Ammon's horn (tissue), 1 donor: ENCODE results near the gene PGGHG.

ENCODE experiments used
- DNase-seq: peaks from one replicate; pipeline ENCODE4 v3.0.0-alpha.2; 2016; ENCODE audit warnings: low spot score

Gene PGGHG

DNA sequence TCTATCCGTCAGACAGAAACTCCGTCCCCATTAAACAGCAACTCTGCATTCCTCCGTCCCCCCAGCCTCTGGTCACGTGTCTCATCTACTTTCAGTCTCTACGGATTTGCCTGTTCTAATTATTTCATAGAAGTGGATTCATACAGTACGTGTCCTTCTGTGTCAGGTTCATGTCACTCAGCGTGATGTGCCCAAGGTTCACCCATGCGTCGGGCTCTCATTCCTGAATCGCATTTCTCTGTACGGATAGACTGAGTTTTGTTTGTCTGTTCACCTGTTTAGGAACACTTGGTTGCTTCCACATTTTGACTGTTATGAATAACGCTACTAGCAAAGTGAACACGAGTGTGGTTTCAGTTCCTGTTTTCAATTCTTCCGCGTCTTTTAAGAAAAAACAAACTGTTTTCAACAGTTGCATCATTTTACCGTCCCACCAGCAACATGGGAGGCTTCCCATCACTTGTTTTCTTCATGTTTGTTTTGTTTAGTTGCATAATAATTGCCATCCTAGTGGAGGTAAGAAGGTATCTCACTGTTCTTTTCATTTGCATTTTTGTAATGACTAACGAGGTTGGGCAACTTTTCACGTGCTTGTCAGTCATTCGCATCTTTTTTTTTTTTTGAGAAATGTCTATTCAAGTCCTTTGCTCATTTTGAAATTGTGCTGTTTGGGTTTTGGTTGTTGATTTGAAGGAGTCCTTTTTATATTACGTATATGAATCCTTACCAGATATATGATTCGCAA, 19.6 kb upstream of the PGGHG start:
- DNase-seq, result peak; percentile 51

DNA sequence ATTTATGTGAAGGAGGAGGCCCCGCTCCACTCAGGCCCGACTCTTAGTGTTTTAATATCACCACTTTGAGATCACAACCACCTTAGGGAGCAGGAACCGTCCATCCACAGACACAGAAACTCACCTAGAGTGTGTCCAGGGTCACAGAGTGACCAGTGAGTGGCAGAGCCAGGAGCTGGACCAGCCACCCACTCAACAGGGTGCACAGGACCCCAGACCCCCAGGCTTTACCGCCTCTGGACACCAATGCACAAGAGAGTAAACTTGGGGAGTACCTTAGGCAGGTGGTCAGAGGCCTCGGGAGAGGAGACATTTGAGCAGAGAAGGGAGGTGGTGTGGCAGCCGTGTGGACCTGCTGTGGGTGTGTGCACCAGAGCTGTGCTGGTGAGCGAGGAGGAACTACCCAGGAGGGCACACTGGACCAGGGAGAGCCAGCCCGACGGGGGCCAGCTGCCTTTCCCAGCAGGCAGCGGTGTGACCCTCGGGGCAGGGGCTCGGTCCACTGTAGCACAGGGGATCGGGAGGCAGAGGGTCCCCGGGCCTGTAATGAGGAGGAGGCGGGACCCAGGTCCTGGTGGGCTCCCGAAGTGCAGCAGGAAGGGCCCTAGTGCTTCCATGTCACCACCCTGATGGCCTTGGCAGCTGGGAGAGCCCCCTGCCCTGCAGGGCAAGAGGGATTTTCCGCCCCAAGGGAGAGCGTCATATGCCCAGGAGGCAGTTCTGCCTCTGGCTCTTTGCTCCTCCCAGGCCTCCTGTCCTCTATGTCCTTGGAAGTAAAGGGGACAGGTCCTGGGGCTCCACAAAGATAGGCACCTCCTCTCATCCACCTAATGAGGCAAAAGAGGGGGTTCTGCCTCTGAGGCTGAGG, 18.2 kb upstream of the PGGHG start:
- no peak for DNase-seq

DNA sequence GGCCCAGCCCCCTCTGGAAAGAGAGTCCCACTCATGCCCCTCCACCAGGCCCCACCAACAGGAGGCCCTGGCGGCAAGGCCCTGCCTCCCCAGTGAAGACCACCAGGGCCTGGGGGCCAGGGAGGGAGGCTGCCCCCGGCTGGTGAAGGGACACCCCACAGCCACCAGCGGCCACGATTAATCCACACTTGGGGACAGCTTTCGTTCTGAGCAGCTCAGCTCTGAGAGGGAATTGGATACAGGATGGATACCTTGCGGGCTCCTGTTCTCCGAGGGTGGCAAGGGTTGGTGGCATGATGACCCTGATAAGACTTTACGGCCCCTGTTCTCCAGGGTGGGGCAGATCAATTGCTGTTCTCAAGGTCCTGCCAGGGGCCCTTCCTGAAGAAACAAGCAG, 17.6 kb upstream of the PGGHG start:
- DNase-seq, result no peak

DNA sequence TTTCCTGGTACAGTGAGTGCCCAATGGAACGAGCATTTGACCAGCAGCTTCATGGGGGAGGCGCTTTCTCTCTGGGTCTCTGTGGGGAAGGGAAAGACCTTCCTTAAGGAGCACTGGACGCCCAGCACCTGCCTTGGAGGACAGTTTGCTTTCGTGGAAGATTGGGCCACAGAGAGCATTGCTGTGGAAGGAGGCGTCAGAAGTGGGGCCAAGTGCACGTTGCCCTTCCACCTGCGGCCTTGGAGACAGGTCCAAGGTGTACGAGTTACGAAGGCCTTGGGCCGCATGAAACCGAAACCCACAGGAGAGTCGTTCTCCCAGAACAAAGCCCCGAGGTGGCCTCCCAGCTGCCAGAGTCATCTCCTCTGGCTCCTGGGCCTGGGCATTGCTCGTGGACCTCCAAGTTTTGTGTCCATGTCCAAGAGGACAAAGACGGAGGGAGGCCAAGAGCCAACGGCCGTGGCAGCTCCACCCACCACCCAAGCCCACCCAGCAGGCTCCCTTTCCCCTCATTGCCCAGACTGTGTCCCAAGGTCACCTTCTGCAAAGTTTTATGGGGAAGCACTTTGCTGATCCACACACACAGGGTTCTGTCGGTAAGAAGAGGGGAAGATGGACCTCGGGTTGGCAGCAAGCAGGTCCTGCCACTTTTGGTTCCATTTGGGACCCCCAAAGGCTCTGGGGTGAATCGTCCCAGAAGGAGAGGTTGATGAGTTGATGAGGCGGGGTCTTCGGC, 16.6 kb upstream of the PGGHG start:
- no peak for DNase-seq

DNA sequence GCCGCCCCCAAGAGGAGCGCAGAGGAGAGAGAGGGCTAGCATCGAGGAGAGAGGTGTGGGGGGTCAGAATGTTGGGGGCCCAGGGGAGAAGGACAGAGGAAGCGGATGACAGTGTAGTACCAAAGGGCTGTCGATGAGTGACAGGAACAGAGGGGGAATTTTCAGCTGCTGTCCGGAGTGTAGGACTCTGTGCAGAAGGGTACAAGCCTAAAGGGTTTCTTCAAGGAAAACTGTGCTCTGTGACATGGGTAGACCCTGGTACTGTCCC, 16.1 kb upstream of the PGGHG start:
- DNase-seq, result no peak

DNA sequence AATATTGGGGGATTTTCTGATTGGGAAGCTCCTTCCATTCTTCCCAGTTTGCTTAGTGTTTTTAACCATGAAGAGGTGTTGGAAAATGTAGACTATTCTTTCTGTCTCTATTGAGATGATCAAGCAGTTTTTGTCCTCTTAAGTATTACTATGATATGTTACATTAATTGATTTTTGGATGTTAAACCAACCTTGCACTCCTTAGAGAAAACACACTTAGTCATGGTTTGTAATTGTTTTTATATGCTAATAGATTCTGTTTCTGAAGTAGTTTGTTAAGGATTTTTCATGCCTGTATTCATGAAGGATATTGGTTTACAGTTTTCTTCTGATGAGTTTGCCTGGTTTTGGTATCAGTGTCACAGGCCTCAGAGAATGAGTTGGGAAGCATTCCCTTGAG, 12.7 kb upstream of the PGGHG start:
- no peak for DNase-seq

DNA sequence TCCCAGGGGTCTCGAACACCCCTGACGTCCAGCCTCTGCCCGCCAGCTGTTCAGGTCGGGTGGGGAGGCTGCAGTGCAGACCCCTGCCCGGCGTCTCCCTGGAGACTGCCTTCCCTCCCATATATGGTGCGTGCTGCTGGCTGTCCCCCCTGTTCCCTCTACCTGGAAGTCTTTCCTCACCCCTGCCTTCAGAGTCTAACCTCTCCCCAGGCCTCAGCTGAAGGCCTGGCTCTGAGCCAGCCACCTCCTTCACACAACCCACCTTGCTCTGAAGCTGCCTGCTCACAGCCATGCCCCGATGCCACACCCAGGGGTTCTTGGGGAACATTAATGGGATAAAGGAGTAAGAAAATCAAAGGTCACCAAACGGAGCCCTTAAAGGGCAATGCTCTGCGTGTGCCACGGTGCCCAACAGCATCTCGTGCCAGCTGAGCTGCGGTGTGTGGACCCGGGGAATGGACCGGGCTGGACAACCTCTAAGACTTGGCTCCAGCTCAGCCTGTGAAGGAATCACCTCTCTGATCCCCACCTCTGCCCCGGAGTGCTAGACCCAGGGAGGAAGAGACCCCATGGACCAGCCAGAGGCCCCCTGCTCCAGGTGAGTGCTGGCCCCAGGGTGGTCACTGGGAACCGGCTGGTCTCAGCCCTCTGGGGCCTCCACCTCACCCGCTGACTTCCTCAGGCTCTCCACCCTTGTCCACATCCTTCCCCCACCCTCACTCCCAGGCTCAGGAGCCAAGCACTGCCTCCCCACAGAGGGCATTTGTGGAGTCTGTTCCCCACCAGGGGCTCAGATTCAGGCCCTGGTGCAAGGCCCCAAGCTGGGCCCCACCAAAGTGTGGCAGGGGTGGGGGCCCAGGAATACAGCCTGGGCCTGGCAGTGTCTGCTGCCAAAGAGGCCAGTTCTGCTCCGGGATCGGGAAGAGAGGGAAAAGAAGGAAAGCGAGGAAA, 10.7 kb upstream of the PGGHG start, which contains the start of gene NLRP6:
TSS of gene NLRP6 (plus strand) at position 407 of the 951 bp plus-strand sequence. CDS start at position 570, 163 bp downstream.
- DNase-seq, result no peak

DNA sequence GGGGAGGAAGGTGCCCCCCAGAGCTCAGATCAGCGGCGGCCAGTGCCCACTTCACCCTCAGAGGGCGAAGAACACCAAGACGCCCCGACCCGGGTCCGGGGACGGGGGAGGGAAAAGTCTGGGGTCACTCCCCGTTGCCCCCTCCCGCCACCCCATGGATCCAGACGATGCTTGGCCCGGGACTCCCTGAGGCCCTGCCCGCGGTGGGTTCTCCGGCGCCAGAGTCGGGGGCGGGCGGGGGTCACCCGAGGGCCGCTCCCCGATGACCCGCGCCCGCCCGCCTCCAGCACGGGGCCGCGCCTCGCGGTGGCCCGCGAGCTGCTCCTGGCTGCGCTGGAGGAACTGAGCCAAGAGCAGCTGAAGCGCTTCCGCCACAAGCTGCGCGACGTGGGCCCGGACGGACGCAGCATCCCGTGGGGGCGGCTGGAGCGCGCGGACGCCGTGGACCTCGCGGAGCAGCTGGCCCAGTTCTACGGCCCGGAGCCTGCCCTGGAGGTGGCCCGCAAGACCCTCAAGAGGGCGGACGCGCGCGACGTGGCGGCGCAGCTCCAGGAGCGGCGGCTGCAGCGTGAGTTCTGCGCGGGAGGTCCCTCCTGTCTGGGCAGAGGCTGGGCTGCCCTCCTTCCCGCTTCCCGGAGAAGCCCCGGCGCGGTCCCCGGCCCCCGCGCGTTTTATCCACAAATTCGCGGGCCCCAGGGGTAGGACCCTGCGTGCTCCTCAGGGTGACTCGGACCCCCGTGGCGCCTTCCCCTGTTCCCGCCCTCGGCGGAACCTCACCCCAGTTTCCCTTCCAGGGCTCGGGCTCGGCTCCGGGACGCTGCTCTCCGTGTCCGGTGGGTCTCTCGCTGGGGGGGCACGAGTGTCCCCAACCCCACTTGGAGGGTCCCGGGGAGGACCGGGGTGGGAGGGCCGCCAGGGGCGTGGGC, 9.6 kb upstream of the PGGHG start:
- no peak for DNase-seq

DNA sequence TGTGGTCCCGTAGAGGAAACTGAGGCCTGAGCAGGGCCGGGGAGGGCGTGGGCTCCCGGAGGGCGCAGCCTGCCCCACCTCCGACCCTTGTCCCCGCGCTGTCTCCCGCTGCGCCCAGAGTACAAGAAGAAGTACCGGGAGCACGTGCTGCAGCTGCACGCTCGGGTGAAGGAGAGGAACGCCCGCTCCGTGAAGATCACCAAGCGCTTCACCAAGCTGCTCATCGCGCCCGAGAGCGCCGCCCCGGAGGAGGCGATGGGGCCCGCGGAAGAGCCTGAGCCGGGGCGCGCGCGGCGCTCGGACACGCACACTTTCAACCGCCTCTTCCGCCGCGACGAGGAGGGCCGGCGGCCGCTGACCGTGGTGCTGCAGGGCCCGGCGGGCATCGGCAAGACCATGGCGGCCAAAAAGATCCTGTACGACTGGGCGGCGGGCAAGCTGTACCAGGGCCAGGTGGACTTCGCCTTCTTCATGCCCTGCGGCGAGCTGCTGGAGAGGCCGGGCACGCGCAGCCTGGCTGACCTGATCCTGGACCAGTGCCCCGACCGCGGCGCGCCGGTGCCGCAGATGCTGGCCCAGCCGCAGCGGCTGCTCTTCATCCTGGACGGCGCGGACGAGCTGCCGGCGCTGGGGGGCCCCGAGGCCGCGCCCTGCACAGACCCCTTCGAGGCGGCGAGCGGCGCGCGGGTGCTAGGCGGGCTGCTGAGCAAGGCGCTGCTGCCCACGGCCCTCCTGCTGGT, 8.8 kb upstream of the PGGHG start:
- no peak for DNase-seq

DNA sequence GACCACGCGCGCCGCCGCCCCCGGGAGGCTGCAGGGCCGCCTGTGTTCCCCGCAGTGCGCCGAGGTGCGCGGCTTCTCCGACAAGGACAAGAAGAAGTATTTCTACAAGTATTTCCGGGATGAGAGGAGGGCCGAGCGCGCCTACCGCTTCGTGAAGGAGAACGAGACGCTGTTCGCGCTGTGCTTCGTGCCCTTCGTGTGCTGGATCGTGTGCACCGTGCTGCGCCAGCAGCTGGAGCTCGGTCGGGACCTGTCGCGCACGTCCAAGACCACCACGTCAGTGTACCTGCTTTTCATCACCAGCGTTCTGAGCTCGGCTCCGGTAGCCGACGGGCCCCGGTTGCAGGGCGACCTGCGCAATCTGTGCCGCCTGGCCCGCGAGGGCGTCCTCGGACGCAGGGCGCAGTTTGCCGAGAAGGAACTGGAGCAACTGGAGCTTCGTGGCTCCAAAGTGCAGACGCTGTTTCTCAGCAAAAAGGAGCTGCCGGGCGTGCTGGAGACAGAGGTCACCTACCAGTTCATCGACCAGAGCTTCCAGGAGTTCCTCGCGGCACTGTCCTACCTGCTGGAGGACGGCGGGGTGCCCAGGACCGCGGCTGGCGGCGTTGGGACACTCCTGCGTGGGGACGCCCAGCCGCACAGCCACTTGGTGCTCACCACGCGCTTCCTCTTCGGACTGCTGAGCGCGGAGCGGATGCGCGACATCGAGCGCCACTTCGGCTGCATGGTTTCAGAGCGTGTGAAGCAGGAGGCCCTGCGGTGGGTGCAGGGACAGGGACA, 8.0 kb upstream of the PGGHG start:
- no peak for DNase-seq

DNA sequence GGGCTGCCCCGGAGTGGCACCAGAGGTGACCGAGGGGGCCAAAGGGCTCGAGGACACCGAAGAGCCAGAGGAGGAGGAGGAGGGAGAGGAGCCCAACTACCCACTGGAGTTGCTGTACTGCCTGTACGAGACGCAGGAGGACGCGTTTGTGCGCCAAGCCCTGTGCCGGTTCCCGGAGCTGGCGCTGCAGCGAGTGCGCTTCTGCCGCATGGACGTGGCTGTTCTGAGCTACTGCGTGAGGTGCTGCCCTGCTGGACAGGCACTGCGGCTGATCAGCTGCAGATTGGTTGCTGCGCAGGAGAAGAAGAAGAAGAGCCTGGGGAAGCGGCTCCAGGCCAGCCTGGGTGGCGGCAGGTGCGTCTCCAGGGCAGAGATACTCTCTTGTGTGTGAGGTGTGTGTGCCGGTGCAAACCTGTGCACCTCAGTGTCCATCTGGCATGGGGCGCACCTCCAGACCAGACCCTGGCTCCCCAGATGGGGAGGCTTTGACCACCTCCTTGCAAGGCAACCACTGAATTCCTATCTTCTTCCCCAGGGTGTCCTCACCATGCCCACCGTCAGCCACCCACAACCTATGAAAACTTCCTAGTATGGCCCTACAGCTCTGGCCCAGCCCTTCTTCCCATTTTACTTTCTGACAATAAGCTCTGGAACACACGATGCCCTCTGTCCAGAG, 7.3 kb upstream of the PGGHG start:
- no peak for DNase-seq

DNA sequence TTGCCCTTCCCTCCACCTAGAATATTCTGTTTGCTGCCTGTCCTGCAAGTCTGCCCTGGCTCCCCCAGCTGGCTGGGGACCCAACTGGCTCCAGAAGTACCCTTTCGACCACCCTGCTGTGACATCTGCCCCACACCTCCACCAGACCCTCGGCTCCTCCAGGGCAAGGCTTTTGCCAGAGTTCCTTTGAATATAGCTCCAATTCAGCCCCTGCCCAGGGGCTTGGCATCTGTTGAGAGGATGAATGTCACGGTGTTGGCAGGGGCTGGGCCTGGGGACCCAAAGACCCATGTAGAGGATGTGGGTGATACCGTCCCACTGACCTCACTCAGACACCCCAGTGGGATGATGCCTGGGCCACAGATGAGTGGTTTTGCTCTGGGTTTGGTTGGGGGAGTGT, 6.8 kb upstream of the PGGHG start:
- no peak for DNase-seq

DNA sequence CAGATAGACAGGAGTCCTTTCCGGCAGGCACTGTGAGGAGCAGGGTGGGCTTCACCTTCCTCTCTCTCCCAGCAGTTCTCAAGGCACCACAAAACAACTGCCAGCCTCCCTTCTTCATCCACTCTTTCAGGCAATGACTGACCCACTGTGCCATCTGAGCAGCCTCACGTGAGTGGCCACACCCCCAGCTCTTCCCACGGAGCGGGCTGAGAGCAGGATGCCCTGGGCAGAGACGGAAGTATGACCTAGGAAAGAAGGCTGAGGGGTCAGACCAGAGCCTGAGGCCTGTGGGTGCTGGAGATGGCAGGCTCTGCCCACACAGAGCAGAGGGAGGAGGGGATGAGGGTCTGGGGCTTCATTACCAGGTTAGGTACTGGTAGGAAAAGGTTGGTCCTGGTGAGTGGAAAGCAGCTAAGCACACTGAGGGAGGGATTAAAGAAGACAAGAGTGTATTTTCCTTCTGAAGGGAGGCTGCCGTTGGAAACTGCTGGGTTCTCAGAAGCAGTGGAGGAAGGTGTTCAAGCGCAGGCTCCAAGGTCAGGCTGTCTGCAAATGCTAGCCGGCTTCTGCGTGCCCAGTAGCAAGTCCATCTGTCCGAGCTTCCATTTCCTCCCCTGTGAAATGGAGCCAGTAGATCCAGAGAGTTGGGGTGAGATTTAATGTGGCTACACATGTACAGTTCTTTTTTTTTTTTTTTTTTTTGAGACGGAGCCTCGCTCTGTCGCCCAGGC, 6.1 kb upstream of the PGGHG start:
- no peak for DNase-seq

DNA sequence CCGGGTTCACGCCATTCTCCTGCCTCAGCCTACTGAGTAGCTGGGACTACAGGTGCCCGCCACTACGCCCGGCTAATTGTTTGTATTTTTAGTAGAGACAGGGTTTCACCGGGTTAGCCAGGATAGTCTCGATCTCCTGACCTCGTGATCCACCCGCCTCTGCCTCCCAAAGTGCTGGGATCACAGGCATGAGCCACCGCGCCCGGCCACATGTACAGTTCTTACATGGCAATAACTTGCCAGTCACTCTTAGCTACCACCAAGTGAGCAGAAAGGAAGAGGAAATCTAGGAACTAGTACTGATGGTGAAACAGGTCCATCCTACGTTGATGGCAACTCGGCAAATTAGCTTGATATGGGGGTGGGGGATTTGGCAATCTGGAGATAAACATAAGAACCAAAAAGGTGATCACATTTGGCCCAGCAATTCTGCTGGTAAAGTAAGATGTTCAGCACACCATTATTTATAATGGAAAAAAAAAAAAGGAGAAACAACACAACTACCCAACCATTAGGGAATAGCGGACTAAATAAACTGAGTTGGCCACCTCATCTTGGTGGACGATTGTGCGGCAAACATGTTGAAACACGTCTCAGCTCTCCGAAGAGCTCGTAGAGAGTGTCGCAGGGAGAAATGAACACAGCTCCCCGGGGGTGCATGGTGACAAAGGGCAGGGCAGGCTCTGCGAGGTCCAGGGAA, 5.4 kb upstream of the PGGHG start:
- no peak for DNase-seq

DNA sequence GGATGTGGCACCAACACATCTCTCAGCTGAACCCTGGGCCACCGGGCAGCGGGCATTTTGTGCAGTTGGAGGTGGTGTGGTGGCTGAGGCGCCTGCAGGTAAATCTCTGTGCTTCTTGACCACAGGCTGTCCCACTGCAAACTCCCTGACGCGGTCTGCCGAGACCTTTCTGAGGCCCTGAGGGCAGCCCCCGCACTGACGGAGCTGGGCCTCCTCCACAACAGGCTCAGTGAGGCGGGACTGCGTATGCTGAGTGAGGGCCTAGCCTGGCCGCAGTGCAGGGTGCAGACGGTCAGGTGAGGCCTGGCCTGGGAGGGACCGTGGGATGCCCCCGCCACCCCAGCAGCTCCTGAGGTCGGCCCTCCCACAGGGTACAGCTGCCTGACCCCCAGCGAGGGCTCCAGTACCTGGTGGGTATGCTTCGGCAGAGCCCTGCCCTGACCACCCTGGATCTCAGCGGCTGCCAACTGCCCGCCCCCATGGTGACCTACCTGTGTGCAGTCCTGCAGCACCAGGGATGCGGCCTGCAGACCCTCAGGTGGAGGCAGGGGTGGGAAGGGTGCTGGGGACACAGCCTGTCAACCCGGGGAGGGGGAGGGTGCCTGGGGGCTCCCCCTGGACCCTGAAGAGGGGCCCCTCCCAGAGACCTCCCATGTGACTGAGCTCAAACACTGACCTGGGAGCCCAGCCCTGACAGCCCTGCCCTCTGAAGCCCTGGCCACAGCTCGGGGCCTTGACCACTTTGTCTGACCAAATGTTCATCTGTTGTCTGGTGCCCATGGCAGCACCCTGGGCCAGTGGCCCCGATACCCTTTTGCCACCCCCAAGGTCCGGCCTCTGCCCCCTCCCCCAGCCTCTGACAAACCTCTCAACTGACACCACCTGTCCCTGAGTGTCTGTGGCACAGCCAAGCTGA, 4.6 kb upstream of the PGGHG start:
- no peak for DNase-seq
